GM10248 (cell line): Measurements from ENCODE around the gene SNX9.

ENCODE experiments used
- CTCF ChIA-PET: fragments of 300-600 bp; sonication (Branson Sonifier 250); formaldehyde crosslinking; extraction: SDS; loops from one replicate; lab custom pipeline; 2021; ENCODE audit warnings: antibody characterized with exemption; lab: Yijun Ruan, JAX
- POLR2A ChIA-PET: fragments of 350-650 bp; sonication (Branson Sonifier 250); formaldehyde crosslinking; extraction: SDS; loops from one replicate; lab custom pipeline; 2020; ENCODE audit warnings: antibody characterized with exemption; lab: Yijun Ruan, JAX
- DNase-seq: peaks from one replicate; pipeline ENCODE4 v3.0.0; 2012; ENCODE audit errors: extremely low spot score
- TF ChIP-seq, protein P1 (sequence below): IDR thresholded peaks from 2 replicates; pipeline ENCODE4 v1.5.1; 2012; ENCODE audit warnings: mild to moderate bottlenecking, low read depth; ENCODE audit errors: extremely low read depth, missing control alignments, control extremely low read depth

SNX9 gene

DNA sequence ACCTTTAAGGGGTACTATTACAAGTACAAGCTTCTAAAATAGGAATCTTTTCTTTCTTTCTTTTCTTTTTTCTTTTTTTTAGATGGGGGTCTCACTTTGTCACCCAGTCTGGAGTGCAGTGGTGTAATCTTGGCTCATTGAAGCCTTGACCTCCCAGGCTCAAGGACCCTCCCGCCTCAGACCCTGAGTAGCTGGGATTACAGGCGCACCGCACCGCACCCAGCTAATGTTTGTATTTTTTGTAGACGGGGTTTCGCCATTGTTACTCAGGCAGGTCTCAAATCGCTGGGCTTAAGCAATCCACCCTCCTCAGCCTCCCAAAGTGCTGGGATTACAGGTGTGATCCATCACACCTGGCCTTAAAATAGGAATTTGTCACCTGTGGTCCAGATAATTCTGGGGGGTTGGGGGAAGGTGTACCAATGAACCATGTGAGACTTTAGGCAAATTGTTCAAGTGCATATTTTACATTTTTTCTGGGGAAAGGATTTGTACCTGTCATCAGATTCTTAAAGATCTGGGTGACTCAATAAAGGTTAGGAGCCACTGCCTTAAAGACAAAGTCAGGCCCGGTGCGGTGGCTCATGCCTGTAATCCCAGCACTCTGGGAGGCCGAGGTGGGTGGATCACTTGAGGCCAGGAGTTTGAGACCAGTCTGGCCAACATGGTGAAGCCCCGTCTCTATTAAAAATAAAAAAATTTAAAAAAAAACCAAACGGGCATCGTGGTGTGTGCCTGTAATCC lies 139.0 kb downstream of the SNX9 start:
- TF ChIP-seq, protein P1, sequence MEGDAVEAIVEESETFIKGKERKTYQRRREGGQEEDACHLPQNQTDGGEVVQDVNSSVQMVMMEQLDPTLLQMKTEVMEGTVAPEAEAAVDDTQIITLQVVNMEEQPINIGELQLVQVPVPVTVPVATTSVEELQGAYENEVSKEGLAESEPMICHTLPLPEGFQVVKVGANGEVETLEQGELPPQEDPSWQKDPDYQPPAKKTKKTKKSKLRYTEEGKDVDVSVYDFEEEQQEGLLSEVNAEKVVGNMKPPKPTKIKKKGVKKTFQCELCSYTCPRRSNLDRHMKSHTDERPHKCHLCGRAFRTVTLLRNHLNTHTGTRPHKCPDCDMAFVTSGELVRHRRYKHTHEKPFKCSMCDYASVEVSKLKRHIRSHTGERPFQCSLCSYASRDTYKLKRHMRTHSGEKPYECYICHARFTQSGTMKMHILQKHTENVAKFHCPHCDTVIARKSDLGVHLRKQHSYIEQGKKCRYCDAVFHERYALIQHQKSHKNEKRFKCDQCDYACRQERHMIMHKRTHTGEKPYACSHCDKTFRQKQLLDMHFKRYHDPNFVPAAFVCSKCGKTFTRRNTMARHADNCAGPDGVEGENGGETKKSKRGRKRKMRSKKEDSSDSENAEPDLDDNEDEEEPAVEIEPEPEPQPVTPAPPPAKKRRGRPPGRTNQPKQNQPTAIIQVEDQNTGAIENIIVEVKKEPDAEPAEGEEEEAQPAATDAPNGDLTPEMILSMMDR: no peak
- CTCF ChIA-PET: interaction anchor here (1.1 to 1.4 kb wide), 2 partner anchors 36 to 64 kb away, joined by 3 read pairs; no protein-coding TSS in a partner anchor
- no peak for DNase-seq
- POLR2A ChIA-PET: no interaction called here

DNA sequence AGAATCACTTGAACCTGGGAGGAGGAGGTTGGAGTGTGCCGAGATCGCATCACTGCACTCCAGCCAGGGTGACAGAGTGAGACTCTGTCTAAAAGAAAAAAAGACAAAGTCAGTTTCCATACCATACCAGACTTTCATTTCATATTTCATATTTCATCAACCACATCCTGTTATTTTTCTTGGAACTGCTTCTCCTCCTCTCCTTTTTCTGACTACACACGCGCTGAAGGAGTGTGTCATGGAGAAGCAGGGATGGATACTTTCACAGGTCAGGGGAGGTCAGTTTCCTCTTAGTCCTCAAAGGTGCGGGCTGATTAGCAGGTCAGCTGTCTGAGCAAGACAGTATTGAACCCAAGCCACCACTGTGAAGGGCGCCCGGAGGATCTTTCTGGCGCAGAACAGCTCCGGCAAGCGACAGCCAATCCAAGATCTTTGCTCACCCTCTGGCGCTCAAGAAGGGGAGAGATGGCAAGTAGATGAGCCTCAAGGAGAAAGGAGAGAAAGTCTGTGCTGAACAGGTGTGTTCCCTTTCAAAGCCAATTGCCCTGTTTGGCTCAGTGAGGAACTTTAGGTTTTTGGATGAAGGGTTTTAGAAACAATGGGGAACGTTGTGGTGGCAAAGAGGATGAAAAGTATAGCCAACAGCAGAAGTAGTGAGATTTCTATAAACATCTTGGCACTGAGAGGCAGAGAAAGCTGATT lies 139.7 kb downstream of the SNX9 start:
- ChIA-PET POLR2A (no interaction called here), CTCF (interaction anchor here (1.1 to 1.4 kb wide), 3 partner anchors 16 to 63 kb away, joined by 3 read pairs; no protein-coding TSS in a partner anchor)
- no peak for DNase-seq
- TF ChIP-seq, protein P1: no peak

DNA sequence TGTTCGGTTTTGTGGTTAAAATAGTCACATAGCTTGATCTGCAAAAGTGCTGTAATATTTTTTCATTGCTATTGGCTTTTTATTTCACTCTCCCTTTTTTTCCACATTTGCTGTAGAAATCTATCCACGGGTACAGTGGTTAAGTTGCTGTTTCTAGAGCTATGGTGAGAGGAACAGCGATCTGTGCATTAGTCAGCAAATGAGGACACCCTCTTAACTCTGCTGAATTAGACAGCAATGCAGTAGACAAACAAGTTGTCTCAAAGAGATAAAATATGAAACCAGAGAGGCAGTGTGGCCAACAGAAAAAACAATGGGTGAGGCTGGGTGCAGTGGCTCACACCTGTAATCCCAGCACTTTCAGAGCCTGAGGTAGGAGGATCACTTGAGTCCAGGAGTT lies 141.1 kb downstream of the SNX9 start:
- CTCF ChIA-PET: interaction anchor here (1.2 to 1.4 kb wide), 3 partner anchors 9 to 62 kb away, joined by 3 to 4 read pairs (median 3); no protein-coding TSS in a partner anchor
- TF ChIP-seq, protein P1: no peak
- DNase-seq: no peak
- POLR2A ChIA-PET: no interaction called here

DNA sequence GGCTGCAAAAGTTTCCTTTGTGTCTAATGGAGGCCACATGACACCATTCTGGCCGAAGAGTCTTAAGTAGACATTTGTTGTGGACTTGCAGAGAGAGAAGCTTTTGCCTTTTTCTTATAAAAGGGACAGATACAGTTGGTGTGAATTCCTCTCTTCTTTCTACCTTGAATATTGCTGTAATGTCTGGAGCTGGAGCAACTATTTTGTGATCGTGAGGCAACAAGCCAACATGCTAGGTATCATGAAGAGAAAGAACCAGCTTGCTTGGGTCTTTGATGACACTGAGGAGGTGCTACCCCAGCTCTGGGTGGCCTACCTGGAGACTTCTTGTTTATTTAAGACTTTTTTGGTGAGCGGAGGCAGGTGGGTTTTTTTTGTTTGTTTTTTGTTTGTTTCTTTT lies 142.3 kb downstream of the SNX9 start:
- TF ChIP-seq, protein P1: no peak
- ChIA-PET POLR2A (no interaction called here), CTCF (interaction anchor here (1.0 kb wide), 1 partner anchor 12 kb away, joined by 3 read pairs; no protein-coding TSS in a partner anchor)
- DNase-seq: no peak

DNA sequence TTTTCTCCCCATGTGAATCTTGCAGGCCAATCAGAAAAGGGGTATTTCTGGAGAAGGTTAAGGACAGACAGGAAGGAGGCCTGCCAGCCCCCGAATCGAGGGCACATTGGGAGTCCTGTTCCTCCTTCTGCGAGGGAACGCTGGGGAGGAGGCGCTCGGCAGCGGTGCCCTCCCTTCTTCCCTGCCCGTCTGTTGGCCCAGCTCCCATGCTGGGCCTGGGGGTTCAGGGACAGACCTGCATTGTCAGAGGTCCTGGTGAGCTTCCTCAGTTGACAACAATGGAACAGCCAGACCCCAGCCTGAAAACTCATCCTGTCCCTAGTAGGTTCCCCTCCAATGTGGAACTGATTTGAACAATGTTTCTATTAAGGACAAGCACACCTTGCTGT lies 143.5 kb downstream of the SNX9 start:
- ChIA-PET CTCF (interaction anchor here (1.0 to 1.4 kb wide), 3 partner anchors 11 to 20 kb away, joined by 3 read pairs; no protein-coding TSS in a partner anchor), POLR2A (no interaction called here)
- TF ChIP-seq, protein P1: no peak
- no peak for DNase-seq

DNA sequence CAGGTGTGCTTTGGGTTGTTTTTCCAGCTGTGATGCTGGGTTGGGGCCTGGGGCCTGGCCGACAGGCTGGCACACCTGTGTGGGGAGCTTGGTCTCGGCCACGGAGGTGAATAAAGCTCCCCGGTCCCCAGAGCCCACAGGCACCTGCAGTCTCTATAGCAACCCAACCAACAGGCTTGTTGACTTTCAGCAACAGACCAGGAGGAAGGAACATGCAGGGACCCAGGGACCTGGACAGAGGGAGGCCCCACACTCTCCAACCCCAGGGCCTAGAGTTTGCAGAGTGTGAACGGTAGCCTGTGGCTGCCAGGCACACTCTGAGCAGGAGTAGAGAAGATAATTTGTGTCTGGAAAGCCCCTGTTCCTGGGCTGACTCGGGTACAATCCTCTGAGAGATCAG lies 144.0 kb downstream of the SNX9 start:
- ChIA-PET CTCF (interaction anchor here (0.8 to 1.4 kb wide), 4 partner anchors 10 to 94 kb away, joined by 3 read pairs; no protein-coding TSS in a partner anchor), POLR2A (no interaction called here)
- no peak for DNase-seq
- TF ChIP-seq, protein P1: no peak
